GM23338 (cell line): Measurements from ENCODE around the gene SRSF8. TPM values are rescaled to one million over a fixed set of nuclear protein-coding genes. Genes with fewer than 3 reads are reported as not detected.

Experiments used
- ATAC-seq: fragments of 200-7000 bp; cut with Tn5 transposase; 3 replicates; pipeline ENCODE4 v1.9.1; 2020
- DNase-seq: peaks from one replicate; pipeline ENCODE4 v3.0.0-alpha.2; 2015; ENCODE audit warnings: low spot score
- H2AFZ ChIP-seq: fragments of 200-600 bp; sonication (generic); 2 replicates; pipeline ENCODE4 v1.8.0; 2016; ENCODE audit warnings: antibody characterized with exemption, mild to moderate bottlenecking, moderate library complexity
- H3F3A ChIP-seq: fragments of 200-600 bp; sonication (generic); replicated peaks from 2 replicates; pipeline ENCODE4 v1.8.0; 2017; ENCODE audit warnings: antibody characterized with exemption, mixed run types, low read depth
- H3K27ac ChIP-seq: fragments of 200-600 bp; sonication (generic); 2 replicates; pipeline ENCODE4 v1.6.1; 2016; ENCODE audit warnings: low read depth
- H3K27me3 ChIP-seq: fragments of 200-600 bp; sonication (generic); 2 replicates; pipeline ENCODE4 v1.8.0; 2016; ENCODE audit warnings: mild to moderate bottlenecking, mixed run types, moderate library complexity; ENCODE audit not compliant: insufficient read depth
- H3K36me3 ChIP-seq: fragments of 200-600 bp; sonication (generic); 2 replicates; pipeline ENCODE4 v1.8.0; 2016; ENCODE audit warnings: mild to moderate bottlenecking; ENCODE audit not compliant: insufficient read depth
- H3K4me1 ChIP-seq: fragments of 200-600 bp; sonication (generic); 2 replicates; pipeline ENCODE4 v1.8.0; 2016; ENCODE audit warnings: mild to moderate bottlenecking, moderate library complexity; ENCODE audit not compliant: insufficient read depth
- H3K4me2 ChIP-seq: fragments of 200-600 bp; sonication (generic); 2 replicates; pipeline ENCODE4 v1.7.1; 2017; ENCODE audit warnings: mixed run types
- H3K4me3 ChIP-seq: fragments of 200-600 bp; sonication (generic); 2 replicates; pipeline ENCODE4 v1.6.1; 2016; ENCODE audit warnings: mixed run types
- H3K79me2 ChIP-seq: fragments of 200-600 bp; sonication (generic); replicated peaks from 2 replicates; pipeline ENCODE4 v1.8.0; 2017; ENCODE audit warnings: mild to moderate bottlenecking; ENCODE audit not compliant: insufficient read depth
- H3K9me2 ChIP-seq: fragments of 200-600 bp; sonication (generic); 2 replicates; pipeline ENCODE4 v1.8.0; 2017; ENCODE audit not compliant: insufficient read depth
- H4K20me1 ChIP-seq: fragments of 200-600 bp; sonication (generic); replicated peaks from 2 replicates; pipeline ENCODE4 v1.8.0; 2017; ENCODE audit warnings: mild to moderate bottlenecking; ENCODE audit not compliant: insufficient read depth
- H3K27ac Mint-ChIP-seq: 2 replicates; pipeline ENCODE4 v1.8.0; 2020; ENCODE audit warnings: inconsistent platforms, mild to moderate bottlenecking, moderate library complexity, mixed read lengths
- H3K27me3 Mint-ChIP-seq: 3 replicates; pipeline ENCODE4 v1.8.0; 2022; ENCODE audit warnings: low read depth, mild to moderate bottlenecking, moderate library complexity, mixed read lengths, inconsistent platforms; ENCODE audit not compliant: insufficient read depth, poor library complexity
- H3K36me3 Mint-ChIP-seq: 3 replicates; pipeline ENCODE4 v1.8.0; 2021; ENCODE audit warnings: low read depth, mild to moderate bottlenecking, inconsistent platforms, moderate library complexity, mixed read lengths
- H3K4me1 Mint-ChIP-seq: 3 replicates; pipeline ENCODE4 v1.8.0; 2020; ENCODE audit warnings: mild to moderate bottlenecking, inconsistent platforms, mixed read lengths
- H3K4me3 Mint-ChIP-seq: 3 replicates; pipeline ENCODE4 v1.8.0; 2021; ENCODE audit warnings: moderate library complexity, mild to moderate bottlenecking, inconsistent platforms, mixed read lengths
- H3K9me3 Mint-ChIP-seq: 3 replicates; pipeline ENCODE4 v1.8.0; 2020; ENCODE audit warnings: moderate library complexity, mild to moderate bottlenecking, inconsistent platforms, mixed read lengths
- CREB1 ChIP-seq: fragments of 250-450 bp; sonication (Bioruptor Pico); IDR thresholded peaks from 2 replicates; pipeline ENCODE4 v1.5.0; 2020; ENCODE audit warnings: low read depth, mild to moderate bottlenecking, moderate library complexity
- EZH2 ChIP-seq: fragments of 200-600 bp; sonication (generic); IDR thresholded peaks from one replicate; pipeline ENCODE4 v1.8.0; 2017; ENCODE audit warnings: antibody characterized with exemption, mild to moderate bottlenecking, low read depth; ENCODE audit not compliant: unreplicated experiment
- EZH2phosphoT487 ChIP-seq: fragments of 200-600 bp; sonication (generic); IDR thresholded peaks from one replicate; pipeline ENCODE4 v1.8.1; 2018; ENCODE audit warnings: antibody characterized with exemption; ENCODE audit not compliant: unreplicated experiment
- JUNB ChIP-seq: IDR thresholded peaks from one replicate; pipeline ENCODE4 v1.6.1; 2016; ENCODE audit warnings: antibody characterized with exemption; ENCODE audit not compliant: unreplicated experiment
- NANOG ChIP-seq: IDR thresholded peaks from 2 replicates; pipeline ENCODE4 v1.6.1; 2016; ENCODE audit warnings: antibody characterized with exemption, borderline replicate concordance
- POLR2AphosphoS5 ChIP-seq: IDR thresholded peaks from 2 replicates; pipeline ENCODE4 v1.6.1; 2016; ENCODE audit warnings: antibody characterized with exemption, low read depth
- STAT1 ChIP-seq: IDR thresholded peaks from one replicate; pipeline ENCODE4 v1.6.1; 2016; ENCODE audit warnings: antibody characterized with exemption; ENCODE audit not compliant: unreplicated experiment
- ZNF114 ChIP-seq: fragments of 250-450 bp; sonication (Bioruptor Pico); IDR thresholded peaks from 2 replicates; pipeline ENCODE4 v1.5.0; 2020; ENCODE audit warnings: mild to moderate bottlenecking, moderate library complexity
- ZNF331 ChIP-seq: fragments of 250-450 bp; sonication (Bioruptor Pico); IDR thresholded peaks from 2 replicates; pipeline ENCODE4 v1.5.0; 2020; ENCODE audit warnings: low read depth, mild to moderate bottlenecking, moderate library complexity
- polyA plus RNA-seq: library from polyadenylated mRNA; unstranded; fragments of >200 nt; fragmentation: Nextera tagmentation; extraction: Ambion mirVana; gene quantifications from 2 replicates; pipeline ENCODE4 v1.2.1, GENCODE V29; 2016
- total RNA-seq: library from RNA; depleted of rRNA; stranded (reverse); fragments of >200 nt; shearing (Covaris generic); gene quantifications from 2 replicates; pipeline ENCODE4 v1.2.3, GENCODE V29; 2014
- TF ChIP-seq, protein P1 (sequence below): IDR thresholded peaks from 2 replicates; pipeline ENCODE4 v1.6.1; 2016; ENCODE audit warnings: antibody characterized with exemption
- TF ChIP-seq, protein P2 (sequence below), 2 experiments: fragments of 200-600 bp in 1 of 2; sonication (generic) in 1 of 2; conservative IDR thresholded peaks; 2 replicates each; pipeline versions ENCODE4 v1.5.1 to v1.6.1; 2016 to 2017; ENCODE audit warnings: antibody characterized with exemption in 2 of 2, low read depth in 2 of 2, mild to moderate bottlenecking in 2 of 2, moderate library complexity in 1 of 2
- TF ChIP-seq, protein P3 (sequence below): fragments of 250-450 bp; sonication (Bioruptor Pico); IDR thresholded peaks from 2 replicates; pipeline ENCODE4 v1.5.0; 2020; ENCODE audit warnings: mild to moderate bottlenecking, moderate library complexity
- TF ChIP-seq, protein P4 (sequence below): IDR thresholded peaks from one replicate; pipeline ENCODE4 v1.6.1; 2018; ENCODE audit warnings: antibody characterized with exemption; ENCODE audit not compliant: unreplicated experiment

SRSF8 gene
- total and polyA plus RNA-seq, 2 experiments from 2014 or later, result 12.6 to 19.9 TPM

DNA sequence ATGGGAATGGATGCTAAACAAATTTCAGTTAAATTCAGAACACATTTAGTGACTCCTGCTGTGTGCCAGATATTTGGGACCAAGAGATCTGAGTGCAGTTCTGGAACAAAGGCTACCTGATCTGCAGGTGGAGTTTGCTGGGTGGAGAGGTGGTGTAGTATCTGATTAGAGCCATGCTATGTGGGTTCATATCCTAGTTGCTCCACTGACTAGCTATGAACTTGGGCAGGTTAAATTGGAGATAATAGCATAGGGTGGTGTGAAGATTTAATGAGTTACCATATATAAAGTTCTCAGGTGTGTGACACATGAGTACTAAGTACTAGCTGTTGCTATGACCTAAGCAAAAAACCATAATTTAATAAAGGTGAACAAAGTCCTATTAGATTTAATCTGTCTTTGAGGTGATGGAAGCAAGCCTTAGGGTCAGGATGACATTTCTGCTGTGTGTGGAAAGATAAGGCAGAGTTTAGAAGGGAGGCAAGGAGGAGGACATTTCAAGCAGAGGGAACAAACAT is 25.0 kb downstream of the SRSF8 start:
- H3K36me3 Mint-ChIP-seq, result no peaks in the 10 kb centered on the region; the same call in 2 of the 3 replicates
- Histone ChIP-seq H4K20me1 (no peaks in the 10 kb centered on the region; the same call in 1 of the 2 replicates), H3K4me2 (no peak overlapping the region), H3K79me2 (no peaks in the 10 kb centered on the region), H3K27me3 (peaks cover 36% of the 10 kb centered on the region), H3K4me3 (no peak overlapping the region), H3K4me1 (peaks cover 20% of the 10 kb centered on the region), H3F3A (peaks cover 4% of the 10 kb centered on the region; the same call in 1 of the 2 replicates), H2AFZ (no peak overlapping the region), H3K36me3 (no peaks in the 10 kb centered on the region), H3K27ac (no peak overlapping the region), H3K9me2 (no peaks in the 10 kb centered on the region)
- DNase-seq (no peak), ATAC-seq (no peak)
- H3K27ac Mint-ChIP-seq, result no peak overlapping the region
- peaks cover 20% of the 10 kb centered on the region for H3K27me3 Mint-ChIP-seq
- H3K9me3 Mint-ChIP-seq, result no peaks in the 10 kb centered on the region
- H3K4me3 Mint-ChIP-seq, result no peak overlapping the region; the same call in 2 of the 3 replicates
- H3K4me1 Mint-ChIP-seq, result peaks cover 39% of the 10 kb centered on the region
- no peak for TF ChIP-seq CREB1 (CRISPR knock-in tag)
- TF ChIP-seq, protein P1, sequence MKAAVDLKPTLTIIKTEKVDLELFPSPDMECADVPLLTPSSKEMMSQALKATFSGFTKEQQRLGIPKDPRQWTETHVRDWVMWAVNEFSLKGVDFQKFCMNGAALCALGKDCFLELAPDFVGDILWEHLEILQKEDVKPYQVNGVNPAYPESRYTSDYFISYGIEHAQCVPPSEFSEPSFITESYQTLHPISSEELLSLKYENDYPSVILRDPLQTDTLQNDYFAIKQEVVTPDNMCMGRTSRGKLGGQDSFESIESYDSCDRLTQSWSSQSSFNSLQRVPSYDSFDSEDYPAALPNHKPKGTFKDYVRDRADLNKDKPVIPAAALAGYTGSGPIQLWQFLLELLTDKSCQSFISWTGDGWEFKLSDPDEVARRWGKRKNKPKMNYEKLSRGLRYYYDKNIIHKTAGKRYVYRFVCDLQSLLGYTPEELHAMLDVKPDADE, result no peak
- TF ChIP-seq ZNF331 (CRISPR knock-in tag), result no peak
- TF ChIP-seq EZH2, result no peak
- TF ChIP-seq EZH2phosphoT487, result no peak
- TF ChIP-seq, protein P2, sequence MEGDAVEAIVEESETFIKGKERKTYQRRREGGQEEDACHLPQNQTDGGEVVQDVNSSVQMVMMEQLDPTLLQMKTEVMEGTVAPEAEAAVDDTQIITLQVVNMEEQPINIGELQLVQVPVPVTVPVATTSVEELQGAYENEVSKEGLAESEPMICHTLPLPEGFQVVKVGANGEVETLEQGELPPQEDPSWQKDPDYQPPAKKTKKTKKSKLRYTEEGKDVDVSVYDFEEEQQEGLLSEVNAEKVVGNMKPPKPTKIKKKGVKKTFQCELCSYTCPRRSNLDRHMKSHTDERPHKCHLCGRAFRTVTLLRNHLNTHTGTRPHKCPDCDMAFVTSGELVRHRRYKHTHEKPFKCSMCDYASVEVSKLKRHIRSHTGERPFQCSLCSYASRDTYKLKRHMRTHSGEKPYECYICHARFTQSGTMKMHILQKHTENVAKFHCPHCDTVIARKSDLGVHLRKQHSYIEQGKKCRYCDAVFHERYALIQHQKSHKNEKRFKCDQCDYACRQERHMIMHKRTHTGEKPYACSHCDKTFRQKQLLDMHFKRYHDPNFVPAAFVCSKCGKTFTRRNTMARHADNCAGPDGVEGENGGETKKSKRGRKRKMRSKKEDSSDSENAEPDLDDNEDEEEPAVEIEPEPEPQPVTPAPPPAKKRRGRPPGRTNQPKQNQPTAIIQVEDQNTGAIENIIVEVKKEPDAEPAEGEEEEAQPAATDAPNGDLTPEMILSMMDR (conservative IDR thresholded peaks at IDR 0.05; ENCODE audit: low read depth in 2 of 2), result no peak
- no peak for TF ChIP-seq JUNB
- no peak for TF ChIP-seq ZNF114 (CRISPR knock-in tag)
- TF ChIP-seq STAT1, result no peak
- TF ChIP-seq, protein P3, sequence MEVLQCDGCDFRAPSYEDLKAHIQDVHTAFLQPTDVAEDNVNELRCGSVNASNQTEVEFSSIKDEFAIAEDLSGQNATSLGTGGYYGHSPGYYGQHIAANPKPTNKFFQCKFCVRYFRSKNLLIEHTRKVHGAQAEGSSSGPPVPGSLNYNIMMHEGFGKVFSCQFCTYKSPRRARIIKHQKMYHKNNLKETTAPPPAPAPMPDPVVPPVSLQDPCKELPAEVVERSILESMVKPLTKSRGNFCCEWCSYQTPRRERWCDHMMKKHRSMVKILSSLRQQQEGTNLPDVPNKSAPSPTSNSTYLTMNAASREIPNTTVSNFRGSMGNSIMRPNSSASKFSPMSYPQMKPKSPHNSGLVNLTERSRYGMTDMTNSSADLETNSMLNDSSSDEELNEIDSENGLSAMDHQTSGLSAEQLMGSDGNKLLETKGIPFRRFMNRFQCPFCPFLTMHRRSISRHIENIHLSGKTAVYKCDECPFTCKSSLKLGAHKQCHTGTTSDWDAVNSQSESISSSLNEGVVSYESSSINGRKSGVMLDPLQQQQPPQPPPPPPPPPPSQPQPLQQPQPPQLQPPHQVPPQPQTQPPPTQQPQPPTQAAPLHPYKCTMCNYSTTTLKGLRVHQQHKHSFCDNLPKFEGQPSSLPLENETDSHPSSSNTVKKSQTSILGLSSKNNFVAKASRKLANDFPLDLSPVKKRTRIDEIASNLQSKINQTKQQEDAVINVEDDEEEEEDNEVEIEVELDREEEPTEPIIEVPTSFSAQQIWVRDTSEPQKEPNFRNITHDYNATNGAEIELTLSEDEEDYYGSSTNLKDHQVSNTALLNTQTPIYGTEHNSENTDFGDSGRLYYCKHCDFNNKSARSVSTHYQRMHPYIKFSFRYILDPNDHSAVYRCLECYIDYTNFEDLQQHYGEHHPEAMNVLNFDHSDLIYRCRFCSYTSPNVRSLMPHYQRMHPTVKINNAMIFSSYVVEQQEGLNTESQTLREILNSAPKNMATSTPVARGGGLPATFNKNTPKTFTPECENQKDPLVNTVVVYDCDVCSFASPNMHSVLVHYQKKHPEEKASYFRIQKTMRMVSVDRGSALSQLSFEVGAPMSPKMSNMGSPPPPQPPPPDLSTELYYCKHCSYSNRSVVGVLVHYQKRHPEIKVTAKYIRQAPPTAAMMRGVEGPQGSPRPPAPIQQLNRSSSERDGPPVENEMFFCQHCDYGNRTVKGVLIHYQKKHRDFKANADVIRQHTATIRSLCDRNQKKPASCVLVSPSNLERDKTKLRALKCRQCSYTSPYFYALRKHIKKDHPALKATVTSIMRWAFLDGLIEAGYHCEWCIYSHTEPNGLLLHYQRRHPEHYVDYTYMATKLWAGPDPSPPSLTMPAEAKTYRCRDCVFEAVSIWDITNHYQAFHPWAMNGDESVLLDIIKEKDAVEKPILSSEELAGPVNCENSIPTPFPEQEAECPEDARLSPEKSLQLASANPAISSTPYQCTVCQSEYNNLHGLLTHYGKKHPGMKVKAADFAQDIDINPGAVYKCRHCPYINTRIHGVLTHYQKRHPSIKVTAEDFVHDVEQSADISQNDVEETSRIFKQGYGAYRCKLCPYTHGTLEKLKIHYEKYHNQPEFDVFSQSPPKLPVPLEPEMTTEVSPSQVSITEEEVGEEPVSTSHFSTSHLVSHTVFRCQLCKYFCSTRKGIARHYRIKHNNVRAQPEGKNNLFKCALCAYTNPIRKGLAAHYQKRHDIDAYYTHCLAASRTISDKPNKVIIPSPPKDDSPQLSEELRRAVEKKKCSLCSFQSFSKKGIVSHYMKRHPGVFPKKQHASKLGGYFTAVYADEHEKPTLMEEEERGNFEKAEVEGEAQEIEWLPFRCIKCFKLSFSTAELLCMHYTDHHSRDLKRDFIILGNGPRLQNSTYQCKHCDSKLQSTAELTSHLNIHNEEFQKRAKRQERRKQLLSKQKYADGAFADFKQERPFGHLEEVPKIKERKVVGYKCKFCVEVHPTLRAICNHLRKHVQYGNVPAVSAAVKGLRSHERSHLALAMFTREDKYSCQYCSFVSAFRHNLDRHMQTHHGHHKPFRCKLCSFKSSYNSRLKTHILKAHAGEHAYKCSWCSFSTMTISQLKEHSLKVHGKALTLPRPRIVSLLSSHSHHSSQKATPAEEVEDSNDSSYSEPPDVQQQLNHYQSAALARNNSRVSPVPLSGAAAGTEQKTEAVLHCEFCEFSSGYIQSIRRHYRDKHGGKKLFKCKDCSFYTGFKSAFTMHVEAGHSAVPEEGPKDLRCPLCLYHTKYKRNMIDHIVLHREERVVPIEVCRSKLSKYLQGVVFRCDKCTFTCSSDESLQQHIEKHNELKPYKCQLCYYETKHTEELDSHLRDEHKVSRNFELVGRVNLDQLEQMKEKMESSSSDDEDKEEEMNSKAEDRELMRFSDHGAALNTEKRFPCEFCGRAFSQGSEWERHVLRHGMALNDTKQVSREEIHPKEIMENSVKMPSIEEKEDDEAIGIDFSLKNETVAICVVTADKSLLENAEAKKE (CRISPR knock-in tag), result no peak
- TF ChIP-seq NANOG, result no peak
- TF ChIP-seq POLR2AphosphoS5, result no peak
- TF ChIP-seq, protein P4, sequence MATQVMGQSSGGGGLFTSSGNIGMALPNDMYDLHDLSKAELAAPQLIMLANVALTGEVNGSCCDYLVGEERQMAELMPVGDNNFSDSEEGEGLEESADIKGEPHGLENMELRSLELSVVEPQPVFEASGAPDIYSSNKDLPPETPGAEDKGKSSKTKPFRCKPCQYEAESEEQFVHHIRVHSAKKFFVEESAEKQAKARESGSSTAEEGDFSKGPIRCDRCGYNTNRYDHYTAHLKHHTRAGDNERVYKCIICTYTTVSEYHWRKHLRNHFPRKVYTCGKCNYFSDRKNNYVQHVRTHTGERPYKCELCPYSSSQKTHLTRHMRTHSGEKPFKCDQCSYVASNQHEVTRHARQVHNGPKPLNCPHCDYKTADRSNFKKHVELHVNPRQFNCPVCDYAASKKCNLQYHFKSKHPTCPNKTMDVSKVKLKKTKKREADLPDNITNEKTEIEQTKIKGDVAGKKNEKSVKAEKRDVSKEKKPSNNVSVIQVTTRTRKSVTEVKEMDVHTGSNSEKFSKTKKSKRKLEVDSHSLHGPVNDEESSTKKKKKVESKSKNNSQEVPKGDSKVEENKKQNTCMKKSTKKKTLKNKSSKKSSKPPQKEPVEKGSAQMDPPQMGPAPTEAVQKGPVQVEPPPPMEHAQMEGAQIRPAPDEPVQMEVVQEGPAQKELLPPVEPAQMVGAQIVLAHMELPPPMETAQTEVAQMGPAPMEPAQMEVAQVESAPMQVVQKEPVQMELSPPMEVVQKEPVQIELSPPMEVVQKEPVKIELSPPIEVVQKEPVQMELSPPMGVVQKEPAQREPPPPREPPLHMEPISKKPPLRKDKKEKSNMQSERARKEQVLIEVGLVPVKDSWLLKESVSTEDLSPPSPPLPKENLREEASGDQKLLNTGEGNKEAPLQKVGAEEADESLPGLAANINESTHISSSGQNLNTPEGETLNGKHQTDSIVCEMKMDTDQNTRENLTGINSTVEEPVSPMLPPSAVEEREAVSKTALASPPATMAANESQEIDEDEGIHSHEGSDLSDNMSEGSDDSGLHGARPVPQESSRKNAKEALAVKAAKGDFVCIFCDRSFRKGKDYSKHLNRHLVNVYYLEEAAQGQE, result no peak
